Transverse colon (tissue), 4 donors: Measurements from ENCODE around the gene SPTBN5.

ENCODE experiments used
- CTCF ChIP-seq, 5 experiments: fragments of 200-600 bp in 3 of 5; fragments of 450-650 bp in 2 of 5; sonication (generic) in 3 of 5; IDR thresholded peaks; 1 replicate in 2 of 5; 2 replicates in 3 of 5; pipeline ENCODE4 v1.5.1; 2016 to 2017; ENCODE audit warnings: antibody characterized with exemption in 5 of 5, inconsistent platforms in 3 of 5, mild to moderate bottlenecking in 2 of 5, moderate library complexity in 1 of 5
- POLR2AphosphoS5 ChIP-seq, 3 donors: sonication (generic); formaldehyde crosslinking; IDR thresholded peaks; one replicate each; pipeline ENCODE4 v1.6.1; 2016; ENCODE audit warnings: antibody characterized with exemption in 3 of 3

GRCh38 chr15:41825572-41826535 lies 68.0 kb downstream of the SPTBN5 start:
- TF ChIP-seq CTCF (IDR thresholded peaks at IDR 0.05) (no peak), POLR2AphosphoS5 (IDR thresholded peaks at IDR 0.05) (no peak)
